ENCODE measurements around the gene CROCC2. TPM values are rescaled to one million over a fixed set of nuclear protein-coding genes. Genes with fewer than 3 reads are reported as not detected.
"Not testable (repeated sequence)": the region's sequence is repeated elsewhere in the genome, so short reads cannot be mapped to it uniquely, and the experiment has no call there.

The CROCC2 gene
- total and polyA plus RNA-seq, 2 experiments from 2014 or later: not detected

GRCh38 chr2:240972636-240973521 is 66.7 kb downstream of the CROCC2 start:
- peaks cover 11% of the 10 kb centered on the region for H3K27me3 ChIP-seq
- DNase-seq (ENCODE audit: low read depth in 1 of 2, low spot score in 1 of 2): peak in 1 of 2 donors; percentile 39
- H3K36me3 ChIP-seq: no peaks in the 10 kb centered on the region
- no peak overlapping the region for H3K27ac ChIP-seq
- no peaks in the 10 kb centered on the region for H3K4me1 ChIP-seq (ENCODE audit: low read depth)
- H3K4me3 ChIP-seq: no peak overlapping the region
- no peak for TF ChIP-seq CTCF (IDR thresholded peaks at IDR 0.05; ENCODE audit: low read depth, low read length)
- no peaks in the 10 kb centered on the region for H3K9me3 ChIP-seq (ENCODE audit: low read depth)

GRCh38 chr2:240974771-240975572 is 68.8 kb downstream of the CROCC2 start:
- Histone ChIP-seq H3K27ac (no peak overlapping the region), H3K27me3 (peaks cover 11% of the 10 kb centered on the region), H3K36me3 (no peaks in the 10 kb centered on the region), H3K9me3 (ENCODE audit: low read depth) (no peaks in the 10 kb centered on the region), H3K4me1 (ENCODE audit: low read depth) (no peaks in the 10 kb centered on the region), H3K4me3 (no peak overlapping the region)
- no peak for DNase-seq (ENCODE audit: low read depth in 1 of 2, low spot score in 1 of 2)
- TF ChIP-seq CTCF (IDR thresholded peaks at IDR 0.05; ENCODE audit: low read depth, low read length): no peak

- H3K9me3 ChIP-seq (ENCODE audit: low read depth); H3K4me1 ChIP-seq (ENCODE audit: low read depth); DNase-seq (ENCODE audit: low read depth in 1 of 2, low spot score in 1 of 2); H3K36me3 ChIP-seq; H3K27ac ChIP-seq; H3K4me3 ChIP-seq: not testable (repeated sequence)
- H3K27me3 ChIP-seq: peaks cover 11% of the 10 kb centered on the region
Measured at GRCh38 chr2:240975903-240976302, 69.8 kb downstream of the CROCC2 start.

DNA sequence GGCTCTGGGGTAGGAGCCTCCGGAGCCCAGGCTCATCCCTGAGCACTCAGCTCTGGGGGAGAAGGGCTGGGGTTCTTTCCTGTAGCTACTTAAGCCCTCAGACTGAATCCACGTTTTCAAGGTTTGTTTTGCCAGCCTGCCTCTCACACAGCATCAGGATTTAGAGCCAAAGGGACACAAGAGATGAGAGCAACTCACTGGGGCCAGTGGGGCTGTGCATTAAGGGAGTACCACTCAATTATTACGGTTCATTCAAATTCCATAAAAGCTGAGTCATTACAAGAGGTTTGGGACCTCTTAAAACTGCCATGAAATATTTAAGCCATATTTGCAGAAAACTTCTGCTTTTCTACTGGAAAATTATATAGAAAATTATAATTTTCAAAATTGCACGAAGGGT is 75.1 kb downstream of the CROCC2 start:
- no peaks in the 10 kb centered on the region for H3K36me3 ChIP-seq
- no peak overlapping the region for H3K27ac ChIP-seq
- no peak overlapping the region for H3K4me3 ChIP-seq
- DNase-seq (ENCODE audit: low read depth in 1 of 2, low spot score in 1 of 2): no peak
- TF ChIP-seq CTCF (IDR thresholded peaks at IDR 0.05; ENCODE audit: low read depth, low read length): no peak
- peaks cover 31% of the 10 kb centered on the region for H3K27me3 ChIP-seq
- H3K9me3 ChIP-seq (ENCODE audit: low read depth): no peaks in the 10 kb centered on the region
- no peaks in the 10 kb centered on the region for H3K4me1 ChIP-seq (ENCODE audit: low read depth)

- DNase-seq (ENCODE audit: low read depth in 1 of 2, low spot score in 1 of 2): no peak
- Histone ChIP-seq H3K27me3 (peaks cover 31% of the 10 kb centered on the region), H3K36me3 (no peaks in the 10 kb centered on the region), H3K27ac (no peak overlapping the region), H3K4me3 (no peak overlapping the region), H3K9me3 (ENCODE audit: low read depth) (no peaks in the 10 kb centered on the region), H3K4me1 (ENCODE audit: low read depth) (no peaks in the 10 kb centered on the region)
- no peak for TF ChIP-seq CTCF (IDR thresholded peaks at IDR 0.05; ENCODE audit: low read depth, low read length)
Measured at GRCh38 chr2:240981871-240982800, 76.0 kb downstream of the CROCC2 start.
